KMS-11 (cell line): Measurements from ENCODE around the gene OCA2.
"Not testable (repeated sequence)": the region's sequence is repeated elsewhere in the genome, so short reads cannot be mapped to it uniquely, and the experiment has no call there.

Experiments
- H2AFZ ChIP-seq: fragments of 200-600 bp; sonication (generic); 2 replicates; pipeline ENCODE4 v1.6.1; 2016; ENCODE audit warnings: antibody characterized with exemption, mixed run types, low read depth
- H3K27ac ChIP-seq: fragments of 200-600 bp; sonication (generic); 2 replicates; pipeline ENCODE4 v1.6.1; 2016; ENCODE audit warnings: mild to moderate bottlenecking, mixed run types
- H3K27me3 ChIP-seq: fragments of 200-600 bp; sonication (generic); 2 replicates; pipeline ENCODE4 v1.6.1; 2017; ENCODE audit warnings: mild to moderate bottlenecking, low read depth, mixed run types, moderate library complexity; ENCODE audit not compliant: insufficient read depth
- H3K36me3 ChIP-seq: fragments of 200-600 bp; sonication (generic); 2 replicates; pipeline ENCODE4 v1.6.1; 2017; ENCODE audit warnings: mild to moderate bottlenecking, mixed run types; ENCODE audit not compliant: insufficient read depth
- H3K4me1 ChIP-seq: fragments of 200-600 bp; sonication (generic); 2 replicates; pipeline ENCODE4 v1.6.1; 2016; ENCODE audit warnings: mild to moderate bottlenecking, low read depth, mixed run types; ENCODE audit not compliant: poor library complexity, severe bottlenecking
- H3K4me2 ChIP-seq: fragments of 200-600 bp; sonication (generic); 2 replicates; pipeline ENCODE4 v1.7.0; 2016; ENCODE audit warnings: mild to moderate bottlenecking, mixed run types
- H3K4me3 ChIP-seq: fragments of 200-600 bp; sonication (generic); IDR thresholded peaks from 2 replicates; pipeline ENCODE4 v1.6.1; 2017; ENCODE audit warnings: low read depth, low read length, mixed read lengths; ENCODE audit not compliant: insufficient read depth
- H3K79me2 ChIP-seq: fragments of 200-600 bp; sonication (generic); 2 replicates; pipeline ENCODE4 v1.6.1; 2016; ENCODE audit warnings: low read depth, mixed run types; ENCODE audit not compliant: insufficient read depth
- H3K9ac ChIP-seq: fragments of 200-600 bp; sonication (generic); 2 replicates; pipeline ENCODE4 v1.6.1; 2016; ENCODE audit warnings: mild to moderate bottlenecking, mixed run types
- H4K20me1 ChIP-seq: fragments of 200-600 bp; sonication (generic); 2 replicates; pipeline ENCODE4 v1.6.1; 2016; ENCODE audit warnings: mild to moderate bottlenecking, mixed run types; ENCODE audit not compliant: insufficient read depth
- CTCF ChIP-seq: fragments of 200-600 bp; sonication (generic); conservative IDR thresholded peaks from 2 replicates; pipeline ENCODE4 v1.6.1; 2017; ENCODE audit warnings: low read depth, mild to moderate bottlenecking, antibody characterized with exemption, low read length, moderate library complexity, mixed read lengths

Gene OCA2

GRCh38 chr15:27958911-27959578 lies 140.1 kb downstream of the OCA2 start:
- Histone ChIP-seq H3K4me3 (no peak overlapping the region), H3K9ac (no peak overlapping the region), H3K27ac (no peak overlapping the region), H3K79me2 (no peaks in the 10 kb centered on the region), H3K27me3 (no peaks in the 10 kb centered on the region), H4K20me1 (no peaks in the 10 kb centered on the region), H3K36me3 (no peaks in the 10 kb centered on the region), H3K4me1 (no peaks in the 10 kb centered on the region), H2AFZ (no peak overlapping the region), H3K4me2 (no peak overlapping the region)
- no peak for TF ChIP-seq CTCF

- Histone ChIP-seq H3K4me1 (no peaks in the 10 kb centered on the region), H2AFZ (no peak overlapping the region), H4K20me1 (no peaks in the 10 kb centered on the region), H3K27me3 (no peaks in the 10 kb centered on the region), H3K4me2 (no peak overlapping the region), H3K79me2 (no peaks in the 10 kb centered on the region), H3K27ac (no peak overlapping the region), H3K4me3 (no peak overlapping the region), H3K36me3 (no peaks in the 10 kb centered on the region), H3K9ac (no peak overlapping the region)
- no peak for TF ChIP-seq CTCF
Observed at GRCh38 chr15:27956285-27956684, 142.8 kb downstream of the OCA2 start.

GRCh38 chr15:27955087-27955486 lies 144.0 kb downstream of the OCA2 start:
- H3K9ac ChIP-seq = no peak overlapping the region
- H3K27ac ChIP-seq = no peak overlapping the region
- no peaks in the 10 kb centered on the region for H3K27me3 ChIP-seq
- H2AFZ ChIP-seq = no peak overlapping the region
- TF ChIP-seq CTCF = no peak
- H3K79me2 ChIP-seq = no peaks in the 10 kb centered on the region
- no peak overlapping the region for H3K4me3 ChIP-seq
- no peaks in the 10 kb centered on the region for H3K36me3 ChIP-seq
- H4K20me1 ChIP-seq = no peaks in the 10 kb centered on the region
- no peaks in the 10 kb centered on the region for H3K4me1 ChIP-seq
- no peak overlapping the region for H3K4me2 ChIP-seq

- not testable (repeated sequence) for H3K9ac ChIP-seq, H3K79me2 ChIP-seq, H3K27ac ChIP-seq, H3K4me1 ChIP-seq, H4K20me1 ChIP-seq, H3K36me3 ChIP-seq, H3K27me3 ChIP-seq, H2AFZ ChIP-seq, H3K4me3 ChIP-seq, H3K4me2 ChIP-seq
Observed at GRCh38 chr15:27952593-27952992, 146.5 kb downstream of the OCA2 start.

- Histone ChIP-seq H3K4me2 (no peak overlapping the region), H4K20me1 (no peaks in the 10 kb centered on the region), H3K27me3 (no peaks in the 10 kb centered on the region), H3K79me2 (no peaks in the 10 kb centered on the region), H2AFZ (no peak overlapping the region), H3K4me3 (no peak overlapping the region), H3K36me3 (no peaks in the 10 kb centered on the region), H3K9ac (no peak overlapping the region), H3K27ac (no peak overlapping the region), H3K4me1 (no peaks in the 10 kb centered on the region)
- TF ChIP-seq CTCF = no peak
Observed at GRCh38 chr15:27951191-27951890, 147.8 kb downstream of the OCA2 start.
